Activated CD8-positive, alpha-beta memory T cell treated with anti-CD3 and anti-CD28 coated beads for 48 hours (primary cell): ENCODE data around the gene CD180.

Experiments used
- DNase-seq, 3 experiments: peaks; one replicate each; pipeline ENCODE4 v3.0.0-alpha.2; 2020; ENCODE audit warnings: low read depth in 2 of 3, low spot score in 2 of 3

CD180 gene

DNA sequence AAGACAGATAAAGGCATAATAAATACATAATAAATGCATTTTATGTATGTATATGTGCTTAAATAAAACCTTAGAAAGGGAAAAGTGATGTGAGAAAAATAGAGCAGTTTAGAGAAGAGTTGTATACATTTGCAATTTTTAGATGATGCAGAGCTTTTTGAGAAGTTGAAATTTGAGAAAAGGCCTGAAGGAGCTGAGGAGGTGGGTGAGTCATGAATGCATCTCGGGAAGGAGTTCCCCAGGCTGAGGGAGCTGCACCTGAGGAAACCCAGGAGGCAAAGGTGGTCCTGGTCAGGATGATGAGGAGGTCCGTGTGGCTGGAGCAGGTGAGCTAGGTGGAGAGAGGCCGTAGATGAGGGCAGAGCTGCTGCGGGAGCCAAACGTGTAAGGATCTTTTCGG, 17.4 kb upstream of the CD180 start:
- DNase-seq, result no peak

- DNase-seq, result no peak
Measured at GRCh38 chr5:67211926-67212325, 15.3 kb upstream of the CD180 start.

DNA sequence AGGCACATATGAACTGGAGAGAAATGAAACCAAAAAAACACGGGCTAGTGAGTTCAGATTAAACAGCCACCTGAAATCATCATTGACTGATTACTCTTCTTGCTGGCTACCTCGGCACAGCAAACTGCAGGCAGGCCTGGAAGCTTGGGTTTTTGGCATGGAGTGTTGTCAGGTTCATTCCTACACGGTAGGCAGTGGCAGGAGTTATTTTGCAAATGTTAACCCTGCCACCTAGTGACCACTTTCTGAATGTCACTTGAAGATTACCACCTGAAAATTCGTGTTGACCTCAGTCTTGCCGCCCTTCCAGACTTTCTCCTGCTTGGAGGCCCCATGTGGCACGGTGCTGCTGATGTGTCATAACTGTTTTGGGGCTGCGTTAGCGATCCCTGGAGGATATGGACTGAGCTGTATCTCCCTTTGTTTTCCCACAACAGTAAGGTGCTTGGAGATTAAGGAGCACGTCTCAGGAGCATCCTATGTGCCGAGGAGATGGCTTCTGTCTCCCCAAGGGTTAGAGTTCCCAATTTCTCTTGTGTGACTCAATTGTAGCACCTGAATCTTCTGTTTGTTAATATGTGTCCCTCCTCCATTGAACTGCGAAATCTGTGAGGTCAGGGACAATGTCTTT, 12.7 kb upstream of the CD180 start:
- DNase-seq, result peak in 1 of 3 experiments; percentile 33

DNA sequence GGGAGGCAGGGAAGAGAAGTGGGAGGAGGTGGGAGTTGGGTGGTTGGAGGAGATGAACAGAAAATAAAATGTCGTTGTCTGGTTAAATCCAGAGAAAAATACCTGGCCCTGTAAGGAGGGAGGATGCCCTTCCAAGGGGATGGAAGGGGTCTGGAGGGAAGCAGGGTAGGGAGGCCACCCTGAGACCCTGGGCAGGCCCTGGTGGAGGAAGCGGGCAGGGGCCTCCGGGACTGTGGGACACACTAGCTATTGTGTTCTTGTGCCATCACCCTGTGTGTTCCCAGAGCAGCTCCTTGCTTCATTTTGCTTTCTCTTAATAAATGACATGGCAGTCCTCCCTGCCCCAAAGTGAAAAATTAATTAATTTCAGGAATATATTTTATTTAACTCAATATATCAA, 11.8 kb upstream of the CD180 start:
- no peak for DNase-seq

DNA sequence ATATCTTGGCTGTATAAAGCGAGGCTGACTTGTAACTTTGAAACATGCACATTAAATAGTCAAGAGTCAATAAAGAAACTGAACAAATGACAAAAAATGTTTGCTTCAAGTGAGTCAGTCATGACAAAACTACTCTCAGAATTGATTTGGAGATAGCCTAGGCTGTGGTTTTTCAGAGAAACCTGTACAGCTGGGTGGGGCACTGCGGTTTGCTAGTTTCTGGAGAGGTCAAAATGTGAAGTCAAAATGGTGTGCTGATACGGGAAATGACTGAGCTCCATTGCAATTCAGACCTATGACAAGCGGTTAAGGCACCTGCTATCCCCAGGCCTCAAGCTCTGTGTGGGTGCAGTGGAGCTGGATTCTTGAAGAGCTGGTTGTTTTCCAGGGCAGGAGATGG, 10.3 kb upstream of the CD180 start:
- DNase-seq, result peak in 2 of 3 experiments; percentile 39 to 68

DNA sequence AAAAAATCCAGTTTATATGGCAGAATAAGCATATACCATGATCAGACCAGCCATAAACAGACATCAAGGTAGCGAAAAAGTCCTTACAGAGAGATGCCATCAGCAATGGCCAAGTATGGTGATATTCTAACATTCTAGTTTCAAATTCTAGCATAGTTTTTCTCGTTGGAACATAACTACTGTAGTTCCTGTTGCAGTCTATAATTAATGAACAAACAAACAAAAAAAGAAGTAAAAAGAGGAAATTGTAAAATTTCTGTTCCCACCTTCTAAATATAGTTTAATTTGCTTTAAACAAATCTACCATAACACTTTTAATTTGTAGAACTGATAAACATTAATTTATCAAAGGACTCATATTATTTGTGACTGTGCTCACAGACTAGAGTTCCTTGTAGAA, 9.9 kb upstream of the CD180 start:
- DNase-seq, result no peak

- no peak for DNase-seq
Measured at GRCh38 chr5:67205981-67206380, 9.4 kb upstream of the CD180 start.

- no peak for DNase-seq
Measured at GRCh38 chr5:67204821-67205220, 8.2 kb upstream of the CD180 start.

DNA sequence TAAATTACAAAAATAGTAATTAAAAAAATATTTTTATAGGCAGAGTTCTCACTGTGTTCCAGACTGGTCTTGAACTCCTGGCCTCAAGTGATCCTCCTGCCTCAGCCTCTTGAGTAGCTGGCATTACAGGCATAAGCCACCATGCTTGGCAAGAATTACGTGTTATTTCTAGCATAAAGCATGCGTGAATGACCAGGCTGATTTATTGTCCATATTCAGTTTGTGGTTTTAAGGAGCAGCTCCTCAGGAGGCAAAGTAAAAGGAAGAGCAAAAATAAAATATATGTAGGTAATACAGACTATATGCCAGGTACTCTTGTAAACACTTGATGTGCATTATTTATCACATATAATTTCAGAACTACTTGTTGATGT, 7.1 kb upstream of the CD180 start:
- no peak for DNase-seq

GRCh38 chr5:67202828-67203227, 6.2 kb upstream of the CD180 start:
- DNase-seq, result no peak

DNA sequence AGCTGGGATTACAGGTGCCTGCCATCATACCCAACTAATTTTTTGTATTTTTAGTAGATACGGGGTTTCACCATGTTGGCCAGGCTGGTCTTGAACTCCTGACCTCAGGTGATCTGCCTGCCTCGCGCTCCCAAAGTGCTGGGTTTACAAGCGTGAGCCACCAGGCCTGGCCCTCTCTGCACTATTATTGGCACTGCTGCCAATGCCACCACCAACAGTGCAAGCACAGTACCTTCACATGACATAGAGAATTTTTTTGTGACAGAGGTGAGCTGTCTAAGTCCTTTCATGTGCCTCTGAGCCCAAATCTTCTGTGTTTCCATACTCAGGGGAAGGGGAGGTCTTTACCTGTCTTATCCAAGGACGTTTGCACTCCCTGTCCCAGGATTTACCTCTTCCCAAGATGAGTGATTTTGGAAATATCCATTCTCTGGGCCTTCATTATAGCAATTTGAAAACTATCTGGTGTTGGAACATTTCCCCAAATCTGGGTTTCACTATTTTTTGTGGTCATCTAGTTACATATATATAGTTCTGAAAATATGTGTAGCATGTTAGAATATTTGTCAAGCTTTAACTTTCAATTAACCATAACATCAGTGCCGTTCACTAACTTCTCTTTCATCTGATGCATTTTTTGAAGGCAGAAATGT, 5.4 kb upstream of the CD180 start:
- no peak for DNase-seq

- DNase-seq, result no peak
Measured at GRCh38 chr5:67200809-67201562, 4.4 kb upstream of the CD180 start.

DNA sequence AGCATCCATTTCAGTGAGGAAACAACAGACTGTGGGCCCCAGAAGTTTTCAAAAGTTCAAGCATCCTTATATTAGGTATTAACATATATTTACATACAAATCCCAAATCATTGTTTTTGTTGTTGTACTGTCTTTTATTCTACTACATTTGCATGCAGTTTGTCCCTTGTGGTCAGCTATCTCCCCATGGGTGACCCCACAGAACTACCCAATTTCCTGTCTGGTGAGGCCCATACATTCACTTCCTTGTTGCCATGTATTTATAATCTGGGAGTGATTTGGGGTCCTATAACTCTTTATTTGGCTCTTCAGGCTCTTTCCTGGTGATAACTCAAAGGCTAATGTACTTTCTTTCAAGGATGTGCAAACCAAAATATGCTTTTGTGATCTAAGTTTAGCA, 3.3 kb upstream of the CD180 start:
- DNase-seq, result no peak

DNA sequence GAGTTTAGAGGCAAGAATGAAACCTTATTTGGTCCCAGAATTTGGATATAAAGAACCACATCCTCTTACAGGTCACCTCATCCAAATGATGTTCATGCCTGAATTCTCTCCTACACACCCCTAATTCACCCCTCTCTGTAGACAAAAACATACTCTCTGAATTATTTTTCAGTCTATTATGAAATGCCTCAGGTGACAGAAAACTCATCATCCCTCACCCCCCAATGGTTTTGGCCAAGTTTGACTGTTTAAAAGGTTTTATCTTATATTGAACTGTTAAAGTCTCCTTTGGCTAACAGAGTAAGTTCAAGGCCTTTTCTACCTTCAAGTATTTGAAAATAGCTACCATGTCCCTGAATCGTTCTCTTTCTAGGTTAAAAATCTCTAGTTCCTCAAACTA, 2.3 kb upstream of the CD180 start:
- no peak for DNase-seq

DNA sequence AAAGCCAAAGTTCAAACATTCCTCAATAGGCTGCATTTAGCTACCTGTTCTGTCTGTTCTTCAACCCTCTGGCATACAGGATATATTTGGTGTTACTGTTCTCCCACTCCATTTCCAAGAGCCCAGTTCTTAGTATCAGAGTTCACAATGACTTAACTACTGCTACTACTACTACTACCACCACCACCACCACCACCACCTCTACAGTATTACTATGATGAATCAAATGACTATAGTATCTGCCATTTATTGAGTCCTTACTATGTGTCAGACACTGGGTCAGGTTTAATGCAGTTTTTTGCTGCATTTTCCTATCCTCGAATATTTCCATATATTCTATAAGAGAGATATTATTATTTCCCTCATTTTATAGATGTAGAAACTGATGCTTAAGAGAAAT, 937 bp upstream of the CD180 start:
- DNase-seq, result no peak

DNA sequence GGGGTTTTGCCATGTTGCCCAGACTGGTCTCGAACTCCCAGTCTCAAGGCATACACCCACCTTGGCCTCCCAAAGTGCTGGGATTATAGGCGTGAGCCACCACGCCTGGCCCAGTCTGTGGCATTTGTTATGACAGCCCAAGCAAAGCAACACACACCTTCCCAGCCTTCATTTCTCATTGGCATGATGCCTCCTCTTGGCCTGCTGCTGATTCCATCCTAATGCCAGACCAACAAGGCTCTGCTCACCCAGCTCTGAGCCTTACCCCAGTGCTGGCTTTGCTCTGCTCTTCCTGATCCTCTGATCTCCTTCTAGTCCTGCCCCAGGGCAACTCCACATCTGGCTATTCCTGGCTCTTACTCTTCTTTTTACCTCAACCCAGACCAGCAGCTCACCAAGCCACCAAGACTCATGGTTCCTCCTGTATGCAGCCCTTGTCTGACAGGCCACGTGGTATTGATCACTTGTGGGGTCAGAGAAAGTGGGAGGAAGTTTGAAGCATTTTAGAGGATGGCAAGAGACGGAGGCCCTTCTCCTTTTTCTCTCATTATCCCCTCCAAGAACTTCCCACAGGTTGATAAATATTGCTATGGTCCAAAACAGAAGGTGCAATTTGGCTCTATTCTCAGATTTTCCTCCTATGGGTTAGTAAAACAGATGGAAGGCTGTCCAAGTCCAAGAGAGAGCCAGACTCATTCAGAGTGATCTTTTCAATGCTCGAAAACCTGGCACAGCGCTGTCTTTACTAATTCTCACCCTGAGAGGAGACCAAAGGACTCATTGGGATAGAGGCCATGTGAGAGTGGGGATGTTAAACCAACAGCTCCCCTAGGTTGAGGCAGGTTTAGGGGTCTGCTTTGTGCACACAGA, 958 bp downstream of the CD180 start:
- DNase-seq, result no peak

DNA sequence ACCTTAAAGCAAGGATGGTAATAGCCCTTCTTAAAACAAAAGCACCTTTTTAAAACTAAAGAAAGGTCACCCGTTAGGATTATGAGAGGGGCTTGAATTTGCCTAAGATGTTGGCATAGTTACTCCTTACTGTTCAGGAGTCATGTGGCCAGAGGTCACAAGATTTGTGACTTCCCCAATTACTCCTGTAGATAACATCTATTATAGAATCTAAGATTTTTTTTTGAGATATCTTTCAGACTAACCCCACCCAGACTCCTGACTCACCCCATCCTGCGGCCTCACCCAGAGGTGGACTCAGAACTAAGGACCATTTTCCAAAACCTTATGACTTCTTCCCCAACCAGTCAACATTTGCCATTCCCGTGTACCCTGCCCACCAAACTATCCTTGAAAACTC, 2.4 kb downstream of the CD180 start:
- DNase-seq, result no peak

DNA sequence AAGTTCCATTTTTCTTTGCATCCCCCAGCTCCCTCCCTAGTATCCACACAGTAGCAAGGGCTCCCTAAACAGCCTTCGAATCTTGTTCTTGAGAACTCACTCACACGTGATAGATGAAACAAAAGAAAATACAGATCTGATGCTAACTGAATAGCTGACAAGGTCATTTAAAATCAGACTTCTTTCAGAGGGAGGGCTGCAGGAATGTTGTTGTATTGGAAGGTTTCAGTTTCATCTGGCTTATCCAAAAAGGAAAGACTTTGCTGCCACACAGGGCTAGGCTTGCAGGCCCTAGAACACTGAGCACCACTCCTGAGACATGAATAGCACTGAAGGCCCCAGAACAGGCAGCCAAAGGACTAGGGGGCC, 3.2 kb downstream of the CD180 start:
- DNase-seq, result no peak

DNA sequence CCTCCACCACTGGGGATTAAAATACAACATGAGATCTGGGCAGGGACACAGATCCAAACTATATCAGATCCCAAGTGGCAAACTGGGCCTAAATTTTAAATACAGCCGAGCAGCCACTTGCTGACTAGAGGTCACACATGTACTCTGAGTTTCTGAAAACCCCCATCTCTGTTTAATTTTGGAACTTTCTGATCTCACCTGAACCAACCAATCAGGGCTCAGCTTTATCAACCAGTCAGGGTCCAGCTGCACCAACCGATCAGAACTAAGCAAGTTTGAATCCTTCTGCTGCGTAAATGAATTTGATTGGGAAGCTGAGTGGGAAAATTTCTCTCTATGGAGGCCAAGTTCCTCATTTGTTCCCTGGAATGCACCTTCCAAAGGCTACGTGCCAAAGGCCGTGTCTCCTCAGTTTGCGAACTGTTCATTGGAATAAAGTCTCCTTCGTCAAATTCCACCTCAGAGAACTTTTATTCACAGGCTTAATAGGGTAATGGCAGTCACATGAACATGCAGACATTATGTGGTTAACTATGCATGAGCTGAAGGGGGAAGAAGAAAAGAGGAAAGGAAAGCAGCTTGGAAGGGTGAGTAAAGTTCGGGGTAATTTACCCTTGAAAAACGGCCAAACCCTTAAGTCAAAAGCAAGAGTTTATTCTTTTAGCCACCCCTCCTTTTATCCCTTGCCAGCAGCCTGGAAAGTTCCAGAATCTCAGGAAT, 3.7 kb downstream of the CD180 start:
- no peak for DNase-seq

GRCh38 chr5:67190861-67191260, 5.7 kb downstream of the CD180 start:
- DNase-seq, result no peak

DNA sequence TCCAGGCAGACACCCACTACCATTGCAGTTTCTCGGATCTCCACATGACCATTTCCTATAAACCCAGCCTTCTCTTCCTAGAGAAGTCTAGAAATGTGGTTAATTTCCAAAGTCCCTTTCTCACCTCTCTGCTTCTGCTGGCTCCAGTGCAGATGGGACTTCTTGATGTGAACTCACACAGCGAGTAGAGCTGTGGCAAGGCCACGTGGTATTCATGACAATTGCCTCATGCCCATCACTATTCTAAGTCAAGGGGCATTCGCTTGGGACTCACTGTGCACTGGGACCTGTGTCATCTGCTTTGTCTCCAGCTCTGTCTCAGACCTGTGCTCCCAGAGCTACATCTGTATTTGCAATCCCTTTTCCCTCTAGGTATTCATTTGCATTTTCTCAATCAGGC, 6.2 kb downstream of the CD180 start:
- no peak for DNase-seq
